WERI-Rb-1 (cell line): ENCODE results near the gene NIPAL3.

ENCODE experiments used
- DNase-seq: peaks from one replicate; pipeline ENCODE4 v3.0.0-alpha.2; 2020
- H3K27ac ChIP-seq: fragments of 250-450 bp; sonication (Bioruptor Pico); 2 replicates; pipeline ENCODE4 v1.5.1; 2020; ENCODE audit warnings: mild to moderate bottlenecking, moderate library complexity
- H3K27me3 ChIP-seq: fragments of 250-450 bp; sonication (Bioruptor Pico); 2 replicates; pipeline ENCODE4 v1.5.1; 2021; ENCODE audit warnings: mild to moderate bottlenecking, low read depth, moderate library complexity; ENCODE audit not compliant: insufficient read depth, severe bottlenecking
- H3K36me3 ChIP-seq: fragments of 250-450 bp; sonication (Bioruptor Pico); 2 replicates; pipeline ENCODE4 v1.5.1; 2020; ENCODE audit warnings: mild to moderate bottlenecking, moderate library complexity
- H3K4me3 ChIP-seq: 2 replicates; pipeline ENCODE4 v1.5.1; 2011; ENCODE audit warnings: low read depth, mild to moderate bottlenecking, control low read depth, low read length
- H3K9me3 ChIP-seq: fragments of 250-450 bp; sonication (Bioruptor Pico); 2 replicates; pipeline ENCODE4 v1.5.1; 2021; ENCODE audit warnings: mild to moderate bottlenecking, moderate library complexity; ENCODE audit not compliant: severe bottlenecking
- TF ChIP-seq, protein P1 (sequence below): IDR thresholded peaks from 2 replicates; pipeline ENCODE4 v1.5.1; 2011; ENCODE audit warnings: low read depth, mild to moderate bottlenecking, control low read depth, inconsistent platforms, low read length

NIPAL3 gene

DNA sequence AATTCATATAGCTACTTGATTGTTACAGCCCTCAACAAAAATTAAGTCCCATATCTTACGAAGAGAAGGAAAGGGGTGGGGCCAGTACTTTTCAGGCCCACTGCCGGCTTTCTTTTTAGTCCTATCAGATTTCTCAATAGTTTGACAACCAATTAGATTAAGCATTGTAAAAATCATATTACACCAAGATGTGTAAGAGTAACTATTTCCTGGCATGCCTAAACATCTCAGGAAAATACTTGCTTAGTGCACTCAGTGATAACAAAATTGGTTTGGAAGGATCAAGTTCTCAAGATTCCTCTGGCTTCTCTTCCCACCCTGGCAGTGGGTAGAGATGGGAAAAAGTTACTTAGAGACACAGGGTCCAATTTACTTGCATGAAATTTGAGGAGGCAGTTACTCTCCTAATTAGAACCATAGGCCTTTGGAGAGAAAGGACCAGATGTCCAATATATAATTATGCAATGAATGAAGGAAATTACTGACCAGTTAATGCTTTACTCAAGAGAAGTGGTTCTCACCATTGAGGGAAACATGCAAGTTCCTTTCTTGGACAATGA lies 32.1 kb upstream of the NIPAL3 start:
- TF ChIP-seq, protein P1, sequence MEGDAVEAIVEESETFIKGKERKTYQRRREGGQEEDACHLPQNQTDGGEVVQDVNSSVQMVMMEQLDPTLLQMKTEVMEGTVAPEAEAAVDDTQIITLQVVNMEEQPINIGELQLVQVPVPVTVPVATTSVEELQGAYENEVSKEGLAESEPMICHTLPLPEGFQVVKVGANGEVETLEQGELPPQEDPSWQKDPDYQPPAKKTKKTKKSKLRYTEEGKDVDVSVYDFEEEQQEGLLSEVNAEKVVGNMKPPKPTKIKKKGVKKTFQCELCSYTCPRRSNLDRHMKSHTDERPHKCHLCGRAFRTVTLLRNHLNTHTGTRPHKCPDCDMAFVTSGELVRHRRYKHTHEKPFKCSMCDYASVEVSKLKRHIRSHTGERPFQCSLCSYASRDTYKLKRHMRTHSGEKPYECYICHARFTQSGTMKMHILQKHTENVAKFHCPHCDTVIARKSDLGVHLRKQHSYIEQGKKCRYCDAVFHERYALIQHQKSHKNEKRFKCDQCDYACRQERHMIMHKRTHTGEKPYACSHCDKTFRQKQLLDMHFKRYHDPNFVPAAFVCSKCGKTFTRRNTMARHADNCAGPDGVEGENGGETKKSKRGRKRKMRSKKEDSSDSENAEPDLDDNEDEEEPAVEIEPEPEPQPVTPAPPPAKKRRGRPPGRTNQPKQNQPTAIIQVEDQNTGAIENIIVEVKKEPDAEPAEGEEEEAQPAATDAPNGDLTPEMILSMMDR: no peak
- Histone ChIP-seq H3K36me3 (peaks cover 8% of the 10 kb centered on the region; the same call in 1 of the 2 replicates), H3K4me3 (no peak overlapping the region), H3K27me3 (no peaks in the 10 kb centered on the region), H3K27ac (no peak overlapping the region), H3K9me3 (no peaks in the 10 kb centered on the region)
- no peak for DNase-seq

DNA sequence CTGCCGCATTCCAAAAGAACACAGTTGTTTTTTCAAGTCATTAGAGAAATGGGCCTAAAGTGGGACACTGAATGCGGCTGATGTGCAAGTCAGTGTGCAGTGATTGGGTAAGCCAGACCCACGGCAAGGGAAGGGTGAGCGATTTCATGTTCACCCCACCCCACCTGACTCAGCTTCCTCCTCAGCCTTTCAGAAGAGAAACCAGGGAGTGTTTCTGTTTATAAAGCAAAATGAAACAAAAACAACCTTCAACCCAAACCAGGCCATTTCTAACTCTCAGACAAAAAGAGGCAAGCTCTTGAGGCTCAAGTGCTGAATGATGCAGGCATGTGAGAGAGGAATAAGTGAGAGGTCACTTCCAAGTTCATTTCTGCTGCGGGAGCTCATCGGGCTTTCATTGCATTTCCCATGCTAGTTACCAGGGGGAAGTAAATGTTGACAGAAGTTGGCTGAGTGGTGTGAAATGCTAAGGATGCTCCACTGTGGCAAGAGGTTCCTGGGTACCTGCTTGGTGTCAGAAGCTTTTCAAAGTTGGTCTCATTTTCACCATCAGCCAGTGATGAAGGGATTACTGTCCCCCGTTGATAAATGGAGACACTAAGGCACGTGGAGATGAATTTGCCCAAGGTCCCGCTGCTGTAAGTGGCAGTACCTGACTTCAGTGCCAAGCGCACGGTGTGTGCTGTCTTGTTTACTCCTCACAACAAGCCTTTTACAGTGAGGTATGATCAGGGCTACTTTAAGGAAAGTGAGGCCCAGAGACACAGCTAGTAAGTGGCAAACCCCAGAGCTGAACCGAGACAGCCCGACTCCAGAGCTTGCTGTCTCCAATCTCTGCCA lies 31.1 kb upstream of the NIPAL3 start:
- no peak overlapping the region for H3K27ac ChIP-seq
- peaks cover 3% of the 10 kb centered on the region; the same call in 1 of the 2 replicates for H3K36me3 ChIP-seq
- no peaks in the 10 kb centered on the region for H3K27me3 ChIP-seq
- H3K9me3 ChIP-seq: no peaks in the 10 kb centered on the region
- no peak overlapping the region for H3K4me3 ChIP-seq
- TF ChIP-seq, protein P1: no peak
- DNase-seq: no peak

DNA sequence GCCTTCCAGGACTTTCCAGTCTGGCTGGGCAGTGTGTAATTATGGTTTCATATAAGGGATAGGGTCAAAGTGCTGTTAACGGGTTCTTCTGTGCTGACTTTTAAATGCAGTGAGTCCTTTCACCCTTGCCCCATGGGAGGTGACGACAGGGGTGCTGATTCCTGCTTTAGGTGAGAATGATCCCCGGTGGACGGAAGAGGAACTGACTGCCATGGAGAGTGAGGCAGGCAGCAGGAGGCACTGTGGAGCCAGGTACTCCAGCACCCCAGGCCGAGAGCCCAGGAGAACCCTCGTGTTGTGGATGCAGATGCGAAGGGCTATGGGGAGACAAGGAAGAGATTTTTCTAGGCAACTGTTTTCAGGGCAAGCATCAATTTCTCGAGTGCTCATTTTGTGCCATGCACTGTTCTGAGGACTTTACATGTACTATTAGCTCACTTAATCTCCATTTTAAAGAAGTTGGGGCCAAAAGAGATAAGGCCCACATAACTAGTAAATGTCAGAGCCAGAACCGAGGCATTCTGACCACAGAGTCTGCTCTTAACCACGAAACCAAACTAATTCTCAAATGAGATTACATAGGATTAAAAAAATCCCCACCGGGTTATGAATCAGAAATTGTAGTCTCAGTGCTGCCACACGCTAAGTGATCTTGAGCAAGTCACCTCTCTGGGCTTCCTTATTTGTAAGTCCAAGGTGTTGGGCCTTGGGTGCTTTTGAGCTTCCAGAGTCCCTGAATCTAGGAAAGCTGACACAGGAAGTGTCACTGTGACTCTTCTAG lies 30.3 kb upstream of the NIPAL3 start:
- Histone ChIP-seq H3K36me3 (peaks cover 3% of the 10 kb centered on the region; the same call in 1 of the 2 replicates), H3K9me3 (no peaks in the 10 kb centered on the region), H3K27ac (no peak overlapping the region), H3K4me3 (no peak overlapping the region), H3K27me3 (no peaks in the 10 kb centered on the region)
- peak; percentile 39 for DNase-seq
- TF ChIP-seq, protein P1: peak; percentile 93

DNA sequence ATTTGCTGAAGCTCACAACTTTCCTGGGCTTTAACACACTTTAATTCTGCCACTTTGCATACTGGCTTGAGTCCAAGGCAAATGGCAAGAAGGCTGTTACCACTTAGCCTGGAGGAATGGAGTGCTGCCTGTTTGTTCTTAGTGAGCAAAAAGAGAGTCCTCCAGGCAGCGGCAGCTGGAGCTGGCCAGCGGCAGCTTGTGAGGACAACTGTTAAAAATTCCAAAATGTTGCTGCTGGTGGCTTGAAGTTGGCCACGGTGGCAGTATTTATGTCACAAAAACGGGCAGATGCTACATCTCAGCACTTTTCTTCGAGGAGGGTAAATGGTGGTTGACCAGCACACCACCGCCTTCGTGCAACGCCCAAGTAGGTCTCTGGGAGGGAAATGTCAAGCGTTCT lies 29.4 kb upstream of the NIPAL3 start:
- H3K4me3 ChIP-seq: no peak overlapping the region
- H3K9me3 ChIP-seq: no peaks in the 10 kb centered on the region
- H3K27me3 ChIP-seq: no peaks in the 10 kb centered on the region
- no peak overlapping the region for H3K27ac ChIP-seq
- TF ChIP-seq, protein P1: no peak
- H3K36me3 ChIP-seq: peaks cover 3% of the 10 kb centered on the region; the same call in 1 of the 2 replicates
- no peak for DNase-seq

DNA sequence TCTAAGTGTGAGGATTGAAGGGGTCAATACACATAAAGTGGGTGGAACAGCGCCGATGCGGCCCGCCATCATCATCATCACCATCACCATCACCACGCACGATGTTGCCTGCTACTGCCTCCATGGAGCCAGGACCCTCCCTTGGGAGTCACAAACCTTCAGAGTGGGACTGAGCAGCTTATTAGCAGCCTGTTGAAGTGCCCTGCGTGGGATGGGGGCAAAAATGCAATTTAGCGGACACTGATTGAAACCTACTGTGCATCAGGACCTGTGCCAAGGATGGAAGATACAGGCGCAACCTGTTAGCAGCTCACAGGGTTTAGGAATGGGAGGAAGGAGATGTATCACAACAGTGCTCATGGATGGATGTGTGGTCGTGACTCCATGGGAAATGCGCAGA lies 28.7 kb upstream of the NIPAL3 start:
- H3K4me3 ChIP-seq: no peak overlapping the region
- no peaks in the 10 kb centered on the region for H3K9me3 ChIP-seq
- DNase-seq: no peak
- TF ChIP-seq, protein P1: no peak
- H3K27ac ChIP-seq: no peak overlapping the region
- H3K36me3 ChIP-seq: peaks cover 3% of the 10 kb centered on the region; the same call in 1 of the 2 replicates
- H3K27me3 ChIP-seq: no peaks in the 10 kb centered on the region
